ENCODE data around the gene NOS1AP. TPM values are rescaled to one million over a fixed set of nuclear protein-coding genes. Genes with fewer than 3 reads are reported as not detected.

Gene NOS1AP
- total RNA-seq, 1 experiment from 2014 or later: 0.20 TPM

DNA sequence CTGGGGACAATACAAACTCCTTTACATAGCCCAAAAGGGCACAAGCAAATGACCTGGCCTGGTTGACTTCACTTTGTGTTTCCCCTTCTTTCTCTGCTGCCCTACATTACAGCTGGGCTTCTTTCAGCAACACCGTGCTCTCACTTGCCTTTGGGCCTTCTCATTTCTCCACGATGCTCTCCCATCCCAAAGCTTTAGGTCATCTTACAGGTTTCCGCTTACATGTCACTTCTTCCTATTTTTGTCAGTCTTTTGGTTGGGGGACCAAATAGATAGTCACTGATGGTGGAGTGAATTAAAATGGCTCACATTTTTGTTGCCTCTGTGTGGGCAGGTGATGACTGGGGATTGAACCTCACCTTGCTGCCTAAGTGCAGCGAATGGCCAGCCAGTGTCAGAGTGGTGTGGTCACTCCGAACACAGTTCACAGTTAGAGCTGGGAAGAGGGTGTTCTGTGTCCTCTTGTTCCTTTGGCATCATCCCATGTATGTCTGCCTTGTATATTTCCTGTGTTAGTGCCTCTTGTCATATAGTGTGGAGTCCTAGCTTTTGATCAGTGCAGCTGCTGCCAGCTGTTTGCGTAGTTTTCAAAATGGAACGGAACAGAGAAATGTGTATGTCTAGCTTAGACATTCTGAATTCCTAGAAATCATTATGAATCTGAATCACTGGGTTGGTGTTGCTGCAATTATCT, 134.8 kb downstream of the NOS1AP start:
- DNase-seq (ENCODE audit: low spot score): no peak
- in situ Hi-C loops (cut with HindIII; ENCODE audit: low sequenced_read_pairs): no loop called here

DNA sequence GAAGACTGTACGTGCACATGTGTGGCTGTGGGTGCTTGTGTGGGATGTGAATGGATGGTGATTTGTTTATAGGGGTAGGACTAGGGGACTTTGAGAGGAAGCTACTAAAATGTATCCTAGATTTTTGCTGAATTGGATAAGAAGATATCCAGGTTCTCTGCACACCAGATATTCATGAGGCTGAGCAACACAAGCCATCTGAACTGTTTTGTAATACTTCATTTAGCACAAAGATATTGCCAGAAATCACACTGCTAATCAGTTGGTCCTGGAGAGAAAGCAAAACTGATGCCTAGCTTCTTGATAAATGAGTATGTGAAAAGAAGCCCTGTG, 135.3 kb downstream of the NOS1AP start:
- DNase-seq (ENCODE audit: low spot score): no peak
- in situ Hi-C loops (cut with HindIII; ENCODE audit: low sequenced_read_pairs): no loop called here

DNA sequence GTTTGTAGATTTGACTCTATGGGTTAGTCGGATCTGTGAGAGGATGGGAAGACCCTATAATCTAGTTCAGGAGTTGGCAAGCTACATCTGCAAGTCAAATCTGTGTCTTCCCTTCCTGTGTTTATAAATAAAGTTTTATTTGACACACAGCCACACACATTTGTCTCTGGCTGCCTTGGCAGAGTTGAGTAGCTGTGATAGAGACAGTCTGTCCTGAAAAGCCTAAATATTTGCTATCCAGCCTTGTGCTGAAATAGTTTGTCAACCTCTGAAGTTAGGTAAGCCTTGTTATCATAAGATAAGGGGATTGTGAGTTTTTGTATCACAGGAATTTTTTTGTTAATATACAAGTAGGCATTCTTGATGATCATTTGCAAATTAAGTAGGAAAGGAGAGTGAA, 136.8 kb downstream of the NOS1AP start:
- in situ Hi-C loops (cut with HindIII; ENCODE audit: low sequenced_read_pairs): no loop called here
- no peak for DNase-seq (ENCODE audit: low spot score)

DNA sequence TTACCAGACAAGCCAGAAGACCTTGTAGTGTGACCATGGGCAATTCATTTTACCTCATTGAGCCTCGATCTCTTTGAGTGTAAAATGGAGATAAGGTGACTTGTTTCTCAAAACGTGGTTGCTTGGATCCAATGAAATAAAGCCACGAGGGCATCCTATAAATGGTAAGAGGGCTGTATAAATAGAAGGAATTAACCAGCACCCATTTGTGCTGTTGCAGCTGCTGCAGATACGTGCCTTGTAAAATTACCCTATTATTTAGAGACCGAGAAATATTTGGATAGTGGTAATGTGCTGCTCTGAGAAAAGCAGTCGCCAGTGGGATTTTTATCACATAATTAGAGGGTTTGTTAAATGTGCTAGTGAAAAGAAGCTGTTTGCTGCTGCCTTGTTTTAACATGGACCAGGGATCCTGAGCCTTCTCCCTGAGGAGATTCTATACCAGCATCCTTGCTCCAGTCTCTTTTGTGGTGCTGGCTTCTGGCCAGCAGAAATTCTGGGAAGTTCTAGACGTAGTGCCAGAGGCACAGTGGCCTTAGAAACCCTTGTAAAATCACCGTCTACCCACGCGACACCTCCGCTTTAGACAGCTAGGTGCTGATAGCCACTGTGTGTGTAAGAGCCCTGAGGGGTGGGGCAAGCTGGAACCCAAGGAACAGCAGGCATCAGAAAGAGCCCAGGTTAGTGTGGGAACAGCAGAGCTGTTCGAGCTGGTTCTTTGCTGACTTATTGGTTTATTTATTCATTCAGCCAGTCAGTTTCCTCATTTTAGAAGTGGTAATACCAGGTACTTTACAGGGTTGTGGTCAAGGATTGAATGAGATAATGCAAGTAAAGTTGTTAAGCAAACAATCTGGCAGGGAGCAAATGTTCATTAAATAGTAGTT, 137.5 kb downstream of the NOS1AP start:
- no peak for DNase-seq (ENCODE audit: low spot score)
- in situ Hi-C loops (cut with HindIII; ENCODE audit: low sequenced_read_pairs): no loop called here

DNA sequence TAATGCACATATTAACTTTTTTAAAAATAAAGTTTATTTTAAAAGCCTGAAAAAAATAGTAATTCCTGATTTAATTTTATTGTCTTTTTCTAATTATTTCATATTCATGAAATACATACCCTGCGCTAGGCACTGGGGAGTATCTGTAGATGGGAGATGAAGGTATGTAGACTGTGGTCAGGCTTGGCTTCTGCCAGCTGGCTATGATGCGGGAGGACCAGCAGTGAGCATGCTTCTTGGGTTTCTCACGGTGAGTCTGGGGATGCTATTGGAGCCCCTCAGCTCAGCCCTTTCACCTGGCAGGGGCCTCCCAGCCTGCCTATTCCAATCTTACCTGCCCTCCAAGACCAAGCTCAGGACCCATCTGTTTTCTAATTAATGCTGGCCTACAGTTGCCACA, 138.4 kb downstream of the NOS1AP start:
- in situ Hi-C loops (cut with HindIII; ENCODE audit: low sequenced_read_pairs): no loop called here
- DNase-seq (ENCODE audit: low spot score): no peak

DNA sequence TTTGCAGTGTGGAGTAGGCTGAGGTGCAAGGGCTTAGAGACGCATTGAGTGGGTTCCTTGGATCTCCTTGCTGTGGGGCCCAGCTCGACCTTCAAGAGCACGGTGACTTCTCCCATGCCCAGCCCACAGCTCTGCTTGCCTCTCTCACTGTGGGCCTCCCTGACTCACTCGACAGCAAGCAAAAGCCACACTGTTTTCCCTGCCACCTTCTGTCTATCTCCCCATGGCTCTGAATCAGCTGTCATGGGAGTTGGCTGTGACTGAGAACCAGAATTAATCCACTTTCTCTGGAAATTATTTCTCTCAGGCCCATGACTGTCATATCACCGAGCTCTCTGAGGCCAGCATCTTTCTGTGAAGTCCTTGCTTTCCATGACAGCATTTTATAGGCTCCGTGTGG, 140.7 kb downstream of the NOS1AP start:
- in situ Hi-C loops (cut with HindIII; ENCODE audit: low sequenced_read_pairs): no loop called here
- no peak for DNase-seq (ENCODE audit: low spot score)

DNA sequence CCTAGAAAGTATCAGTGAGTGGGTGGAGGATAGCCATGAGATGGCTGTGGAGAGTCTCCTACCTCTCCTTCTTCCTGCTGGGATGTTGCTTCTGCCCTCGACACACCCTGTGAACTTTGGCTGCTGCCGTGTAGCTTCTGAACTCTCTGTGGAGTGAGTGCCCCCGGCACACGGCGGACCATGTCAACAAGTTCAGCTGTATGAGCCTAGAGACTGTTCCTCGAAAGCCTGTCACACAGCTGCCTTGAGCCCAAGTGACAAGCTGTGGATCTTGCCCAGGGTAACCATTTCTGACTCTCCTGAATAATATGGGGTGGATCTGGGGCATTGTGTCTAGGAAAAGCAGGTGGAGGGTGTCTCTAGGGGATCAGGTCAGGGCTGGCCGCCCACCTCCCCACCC, 143.2 kb downstream of the NOS1AP start:
- in situ Hi-C loops (cut with HindIII; ENCODE audit: low sequenced_read_pairs): no loop called here
- DNase-seq (ENCODE audit: low spot score): no peak

DNA sequence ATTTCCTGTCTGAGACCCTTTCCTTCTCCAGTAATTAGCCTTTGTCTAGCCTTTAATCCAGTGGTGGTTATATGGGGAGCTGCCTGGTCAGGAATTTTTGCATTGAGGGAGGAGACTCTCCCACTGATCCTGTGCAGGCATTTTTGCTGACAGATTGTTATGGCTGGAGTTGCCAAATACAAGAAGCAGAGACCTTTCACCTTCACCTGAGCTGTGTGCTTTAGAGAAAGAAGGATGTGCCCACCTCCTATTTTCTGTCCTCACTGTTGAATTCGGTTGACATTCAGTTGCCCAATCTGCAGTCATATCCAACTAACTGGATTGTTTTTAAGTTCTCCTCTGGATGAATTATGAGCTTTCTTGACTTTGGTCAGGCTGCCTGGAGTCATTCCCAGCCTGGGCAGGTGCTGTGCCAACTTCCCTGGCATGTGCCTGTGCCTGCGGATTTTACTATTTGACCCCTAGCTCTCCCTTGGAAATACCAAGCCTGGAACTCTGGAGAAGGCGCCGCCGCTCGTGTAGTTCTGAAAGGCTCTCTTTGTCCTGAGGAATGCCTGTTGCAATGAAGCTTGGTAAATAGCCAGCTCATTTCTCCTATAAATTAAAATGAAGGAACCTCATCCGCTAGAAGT, 143.9 kb downstream of the NOS1AP start:
- peak; percentile 44 for DNase-seq (ENCODE audit: low spot score)
- in situ Hi-C loops (cut with HindIII; ENCODE audit: low sequenced_read_pairs): no loop called here

DNA sequence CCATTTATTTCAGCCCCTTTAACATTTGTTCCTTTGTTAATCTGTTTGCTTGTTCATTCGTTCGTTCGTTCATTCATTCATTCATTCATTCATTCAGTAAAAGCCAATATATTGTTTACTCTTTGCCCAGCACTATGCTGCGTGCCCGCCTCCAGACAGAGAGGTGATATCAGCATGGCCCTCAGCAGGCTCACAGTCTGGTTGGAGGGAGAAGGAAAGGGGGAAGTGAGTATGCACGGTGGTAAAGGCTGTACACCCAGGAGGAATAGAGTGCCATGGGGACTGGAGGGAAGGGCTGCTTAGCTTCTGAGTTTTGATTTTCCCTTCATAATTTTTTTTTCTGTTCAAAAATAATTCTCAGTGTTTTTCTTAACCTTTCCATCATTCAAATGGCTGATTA, 144.7 kb downstream of the NOS1AP start:
- in situ Hi-C loops (cut with HindIII; ENCODE audit: low sequenced_read_pairs): no loop called here
- no peak for DNase-seq (ENCODE audit: low spot score)

DNA sequence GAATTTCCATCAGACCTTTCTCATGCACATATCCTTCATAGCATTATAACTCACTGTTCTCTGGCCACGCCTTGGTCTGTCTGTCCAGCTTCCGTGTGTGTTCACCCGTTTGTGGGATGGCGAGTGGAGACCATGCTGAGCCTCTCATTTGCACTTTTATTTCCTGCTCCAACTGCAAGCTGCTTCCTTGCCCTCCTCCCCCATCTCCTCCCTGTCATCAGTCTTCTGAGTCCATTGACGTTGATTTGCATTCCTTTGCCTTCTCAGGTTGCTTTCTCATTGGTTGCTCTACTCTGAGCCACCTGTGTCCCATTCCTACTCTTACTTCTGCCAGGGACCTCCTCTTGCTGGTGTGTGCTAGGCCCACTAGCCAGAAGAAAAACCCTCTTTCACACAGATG, 146.4 kb downstream of the NOS1AP start:
- in situ Hi-C loops (cut with HindIII; ENCODE audit: low sequenced_read_pairs): no loop called here
- DNase-seq (ENCODE audit: low spot score): no peak

DNA sequence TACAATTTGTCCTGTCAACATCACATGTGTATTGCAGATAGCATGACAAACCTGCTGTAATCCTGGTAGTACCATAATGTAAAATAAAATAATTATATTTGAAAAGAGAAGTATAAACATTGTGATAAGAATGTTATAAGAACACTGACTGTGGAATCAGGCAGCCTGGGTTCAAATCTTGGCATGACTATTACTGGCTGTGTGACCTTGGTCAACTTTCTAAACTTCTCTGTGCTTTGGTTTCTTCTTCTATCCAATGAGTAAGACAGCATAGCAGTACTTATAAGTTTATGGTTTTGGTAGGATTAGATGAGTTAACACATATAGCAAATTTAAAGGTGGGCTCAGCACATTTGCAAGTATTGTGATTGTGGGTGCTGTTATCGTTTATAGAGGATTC, 147.1 kb downstream of the NOS1AP start:
- no peak for DNase-seq (ENCODE audit: low spot score)
- in situ Hi-C loops (cut with HindIII; ENCODE audit: low sequenced_read_pairs): no loop called here

DNA sequence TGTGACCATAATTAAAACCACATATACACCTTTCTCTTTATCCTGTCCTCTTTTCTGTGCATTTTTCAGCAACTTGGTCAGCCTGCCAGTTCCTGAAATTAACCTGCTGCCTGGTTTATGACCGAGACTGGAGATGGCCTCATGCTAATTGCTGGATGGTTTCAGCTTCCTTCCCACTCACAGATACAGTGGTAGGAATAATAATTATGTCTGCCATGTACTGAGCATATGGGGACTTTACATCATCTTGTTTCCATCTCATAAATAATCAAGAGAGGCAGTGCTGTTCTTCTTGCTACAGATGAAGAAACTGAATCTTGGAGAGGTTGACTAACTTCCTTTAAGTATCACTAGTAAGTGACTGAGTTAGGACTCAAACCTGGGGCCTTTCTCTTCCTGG, 148.2 kb downstream of the NOS1AP start:
- in situ Hi-C loops (cut with HindIII; ENCODE audit: low sequenced_read_pairs): no loop called here
- no peak for DNase-seq (ENCODE audit: low spot score)

DNA sequence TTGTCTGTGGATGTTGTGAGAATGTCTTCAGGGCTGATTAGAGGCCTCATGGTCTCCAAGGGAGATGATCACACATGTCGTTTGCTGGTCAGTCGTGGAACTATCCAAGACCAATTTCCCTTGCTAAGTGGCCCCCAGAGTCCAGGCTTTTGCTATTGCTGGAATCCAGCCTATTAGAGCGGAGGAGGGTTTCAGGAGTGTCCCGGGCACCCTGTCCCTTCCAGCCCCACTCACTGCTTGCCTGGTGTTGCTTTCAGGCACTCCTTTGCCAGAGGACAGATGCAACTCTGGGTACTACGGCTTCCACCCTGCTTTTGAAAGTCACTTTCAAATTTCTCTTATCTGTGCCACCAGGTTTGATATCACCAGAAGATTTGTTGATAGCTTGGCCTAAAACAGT, 149.1 kb downstream of the NOS1AP start:
- DNase-seq (ENCODE audit: low spot score): no peak
- in situ Hi-C loops (cut with HindIII; ENCODE audit: low sequenced_read_pairs): no loop called here

DNA sequence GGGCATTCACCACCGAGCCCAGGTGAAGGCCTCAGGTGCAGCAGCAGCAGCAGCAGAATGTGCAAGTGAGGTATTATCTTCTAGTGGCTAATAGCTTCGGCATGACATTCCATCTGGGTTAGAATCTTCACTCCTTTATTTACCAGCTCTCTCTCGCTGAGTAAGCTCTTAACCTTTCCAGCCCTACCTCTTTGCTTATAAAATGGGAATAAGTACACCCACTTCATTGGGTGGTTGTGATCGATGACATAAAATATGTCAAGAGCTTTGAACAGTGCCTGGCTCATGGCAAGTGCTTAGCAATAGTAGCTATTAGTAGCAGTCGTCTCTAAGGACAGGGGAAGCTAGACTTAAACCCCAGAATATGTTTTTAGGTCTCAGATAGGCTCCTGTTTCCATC, 149.5 kb downstream of the NOS1AP start:
- no peak for DNase-seq (ENCODE audit: low spot score)

DNA sequence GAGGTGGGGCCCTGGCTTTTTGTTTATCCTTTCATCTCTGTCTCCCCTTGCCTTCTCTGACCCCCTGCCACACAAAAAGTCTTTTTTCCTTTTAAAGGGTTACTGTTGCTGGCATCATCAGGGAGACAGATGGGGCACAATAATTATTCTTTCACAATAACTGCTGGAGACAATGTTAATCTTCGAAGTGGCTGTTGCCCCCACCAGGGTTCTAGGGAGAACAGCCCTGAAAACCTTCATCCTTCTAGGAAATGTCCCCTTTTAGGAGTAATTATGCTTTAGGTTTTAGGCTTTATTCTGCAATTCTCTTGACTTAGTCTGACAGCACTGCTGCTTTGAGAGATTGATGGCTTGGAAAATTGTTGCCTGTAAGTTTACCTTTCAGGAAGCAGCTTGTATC, 150.0 kb downstream of the NOS1AP start:
- no peak for DNase-seq (ENCODE audit: low spot score)
- in situ Hi-C loops (cut with HindIII; ENCODE audit: low sequenced_read_pairs): no loop called here

More for the DNA sequence above, 149.5 kb downstream of the NOS1AP start:
- in situ Hi-C loops (cut with HindIII; ENCODE audit: low sequenced_read_pairs): no loop called here

DNA sequence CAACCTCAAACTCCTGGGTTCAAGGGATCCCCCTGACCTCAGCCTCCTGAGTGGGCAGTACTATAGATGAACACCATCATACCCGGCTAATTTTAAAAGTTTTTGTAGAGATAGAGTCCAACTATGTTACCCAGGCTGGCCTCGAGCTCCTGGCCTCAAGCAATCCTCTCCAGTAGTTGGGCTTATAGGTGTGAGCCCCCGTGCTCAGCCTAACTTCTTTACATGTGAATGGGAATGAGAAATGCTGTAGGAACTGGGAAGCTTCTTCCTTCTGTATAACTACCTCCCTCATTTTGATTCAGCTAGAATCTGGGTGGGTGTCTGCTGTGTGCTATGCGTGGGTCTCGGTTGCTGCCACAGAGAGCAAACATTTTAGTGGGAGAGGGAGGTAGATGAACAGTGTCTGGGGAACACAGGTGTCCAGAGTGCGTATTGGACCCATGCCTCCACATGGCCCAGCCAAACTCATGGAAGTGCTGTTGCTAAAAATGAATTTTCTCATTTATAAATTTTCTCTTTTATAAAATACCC, 150.6 kb downstream of the NOS1AP start:
- in situ Hi-C loops (cut with HindIII; ENCODE audit: low sequenced_read_pairs): no loop called here

DNA sequence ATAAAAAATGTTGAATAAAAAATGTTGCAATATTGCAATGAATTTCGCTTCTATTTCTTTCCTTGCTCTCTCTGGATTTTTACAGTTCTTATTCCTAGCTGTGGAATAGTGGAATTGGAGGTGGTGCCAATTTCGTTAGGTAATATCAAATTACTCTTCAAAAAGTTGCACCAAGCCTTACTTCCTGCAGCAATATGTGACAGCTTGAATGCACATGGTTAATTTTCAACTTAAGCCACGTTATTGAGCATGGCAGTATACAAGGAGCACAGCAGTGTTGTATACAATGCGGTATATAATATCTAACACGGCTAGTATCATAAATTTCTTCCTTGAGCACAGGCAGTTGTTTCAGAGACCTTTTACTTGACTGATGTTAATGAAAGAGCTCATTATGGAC, 152.5 kb downstream of the NOS1AP start:
- DNase-seq (ENCODE audit: low spot score): no peak
- in situ Hi-C loops (cut with HindIII; ENCODE audit: low sequenced_read_pairs): no loop called here

More for the DNA sequence above, 150.6 kb downstream of the NOS1AP start:
- DNase-seq (ENCODE audit: low spot score): no peak

DNA sequence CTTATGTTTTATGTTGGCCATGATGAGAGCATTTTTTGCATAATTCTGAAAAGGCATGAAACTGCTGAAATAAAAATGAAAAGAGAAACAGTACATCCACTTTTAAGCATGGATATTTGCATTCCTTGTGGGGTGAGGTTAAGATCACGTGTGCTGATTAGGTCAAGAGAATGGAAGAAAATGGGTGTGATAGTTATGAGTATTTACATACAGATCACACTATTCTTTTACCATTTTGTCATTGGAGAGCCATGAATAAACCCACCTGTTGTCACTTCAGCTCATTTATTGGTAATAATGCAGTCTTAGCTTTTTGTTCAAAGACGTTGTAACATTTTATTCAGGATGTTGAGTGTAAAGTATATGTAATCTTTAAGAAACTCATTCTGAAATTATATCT, 153.2 kb downstream of the NOS1AP start:
- in situ Hi-C loops (cut with HindIII; ENCODE audit: low sequenced_read_pairs): no loop called here

DNA sequence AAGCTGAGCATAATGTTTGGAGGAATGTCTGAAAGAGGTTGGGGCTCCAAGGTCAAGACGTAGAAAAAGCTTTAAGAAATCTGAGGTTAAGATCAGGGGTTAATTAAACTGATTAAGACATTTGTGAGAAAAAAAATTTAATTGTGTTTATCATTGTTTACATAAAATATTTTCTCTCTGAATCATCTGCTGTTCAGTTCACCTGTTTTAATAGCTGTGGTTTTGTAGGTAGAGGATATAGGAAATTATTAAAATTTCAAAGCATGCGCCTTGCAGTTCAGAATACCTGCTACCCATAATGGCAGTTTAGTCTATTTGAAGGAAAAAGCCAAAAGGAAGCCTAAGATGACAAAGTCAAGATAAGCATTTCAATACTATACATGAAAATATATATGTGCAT, 154.0 kb downstream of the NOS1AP start:
- in situ Hi-C loops (cut with HindIII; ENCODE audit: low sequenced_read_pairs): no loop called here
- no peak for DNase-seq (ENCODE audit: low spot score)

More for the DNA sequence above, 153.2 kb downstream of the NOS1AP start:
- DNase-seq (ENCODE audit: low spot score): no peak

DNA sequence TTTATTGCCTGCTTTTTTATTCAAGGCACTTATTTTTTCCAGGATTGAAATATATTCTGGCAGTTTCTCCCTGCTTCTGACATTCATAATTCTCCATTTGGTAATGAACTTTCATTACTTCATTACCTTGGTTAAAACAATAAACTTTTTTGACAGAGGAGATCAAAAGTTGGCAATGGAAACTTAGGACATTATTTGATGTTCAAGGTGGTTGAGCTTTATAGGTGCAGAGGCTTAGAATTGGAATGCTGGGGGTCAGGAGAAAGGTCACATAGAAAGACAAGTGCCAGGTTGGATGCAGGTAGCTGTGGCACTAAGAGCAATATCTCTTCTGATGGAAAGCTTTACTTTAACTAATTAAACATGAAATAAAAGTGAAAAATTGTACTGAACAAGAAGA, 154.8 kb downstream of the NOS1AP start:
- in situ Hi-C loops (cut with HindIII; ENCODE audit: low sequenced_read_pairs): no loop called here
- no peak for DNase-seq (ENCODE audit: low spot score)
